K562 (cell line): ENCODE measurements around the gene PPP1CC. TPM values are rescaled to one million over a fixed set of nuclear protein-coding genes. Genes with fewer than 3 reads are reported as not detected.
A peak's percentile ranks its signal among the peaks of the same experiment; 100 is the strongest.

Experiments
- ARID2 ChIP-seq: fragments of 450-650 bp; IDR thresholded peaks from 2 replicates; pipeline ENCODE4 v1.6.1; 2017; ENCODE audit warnings: antibody characterized with exemption, mild to moderate bottlenecking
- CHCHD3 ChIP-seq: fragments of 250-450 bp; sonication (Bioruptor Pico); IDR thresholded peaks from 2 replicates; pipeline ENCODE4 v2.1.2; 2022; ENCODE audit warnings: mild to moderate bottlenecking
- FOSL1 ChIP-seq: fragments of 200-800 bp; sonication (Bioruptor generic); conservative IDR thresholded peaks from 2 replicates; pipeline ENCODE4 v1.6.1; 2016; ENCODE audit warnings: missing genetic modification characterization, missing compliant biosample characterization
- HNRNPLL ChIP-seq: fragments of 200-400 bp; formaldehyde crosslinking; IDR thresholded peaks from 2 replicates; pipeline ENCODE4 v1.6.1; 2017; ENCODE audit warnings: low read length, low read depth, mild to moderate bottlenecking; ENCODE audit not compliant: poor library complexity, severe bottlenecking
- L3MBTL2 ChIP-seq: fragments of 450-650 bp; IDR thresholded peaks from 2 replicates; pipeline ENCODE4 v1.6.1; 2016; ENCODE audit warnings: mild to moderate bottlenecking, moderate library complexity
- NBN ChIP-seq: fragments of 450-650 bp; IDR thresholded peaks from 2 replicates; pipeline ENCODE4 v1.6.1; 2016; ENCODE audit warnings: low read depth, mild to moderate bottlenecking
- POLR2B ChIP-seq: fragments of 450-650 bp; IDR thresholded peaks from 2 replicates; pipeline ENCODE4 v1.6.1; 2018; ENCODE audit warnings: low read depth; ENCODE audit not compliant: partially characterized antibody
- POLR2G ChIP-seq: fragments of 200-400 bp; formaldehyde crosslinking; IDR thresholded peaks from 2 replicates; pipeline ENCODE4 v1.6.1; 2017; ENCODE audit warnings: low read depth, mild to moderate bottlenecking, antibody characterized with exemption, low read length, moderate library complexity
- POLR2H ChIP-seq: IDR thresholded peaks from 2 replicates; pipeline ENCODE4 v1.6.1; 2016; ENCODE audit warnings: missing genetic modification characterization, low read depth, mild to moderate bottlenecking, control low read depth, missing compliant biosample characterization, moderate library complexity
- RB1 ChIP-seq: fragments of 450-650 bp; IDR thresholded peaks from 2 replicates; pipeline ENCODE4 v1.6.1; 2017; ENCODE audit warnings: low read depth, mild to moderate bottlenecking
- TAF1 ChIP-seq: IDR thresholded peaks from 2 replicates; pipeline ENCODE4 v1.6.1; 2011; ENCODE audit warnings: mild to moderate bottlenecking, low read length, moderate library complexity; ENCODE audit not compliant: insufficient read depth, control insufficient read depth, severe bottlenecking; ENCODE audit errors: extremely low read depth
- TAL1 ChIP-seq: fragments of 450-650 bp; IDR thresholded peaks from 2 replicates; pipeline ENCODE4 v1.6.1; 2016; ENCODE audit warnings: mild to moderate bottlenecking
- ZNF165 ChIP-seq: fragments of 250-450 bp; sonication (Bioruptor Pico); IDR thresholded peaks from 2 replicates; pipeline ENCODE4 v1.4.0; 2020; ENCODE audit warnings: borderline replicate concordance
- polyA plus RNA-seq, 8 experiments: library from polyadenylated mRNA; depleted of rRNA in 4 of 8; stranded (reverse) in 5 of 8; unstranded in 3 of 8; fragments of >200 nt; fragmentation: Nextera tagmentation in 2 of 8; fragmentation: Illumina TruSeq in 1 of 8; extraction: Ambion mirVana in 2 of 8; extraction: Trizol in 1 of 8; gene quantifications; 2 replicates each; pipeline versions ENCODE4 v1.2.1 to v1.2.3, GENCODE V29; 2011 to 2014; ENCODE audit warnings: inconsistent platforms in 1 of 8, missing spikeins in 1 of 8
- total RNA-seq, 7 experiments: library from RNA; depleted of rRNA in 6 of 7; stranded (reverse); fragments of >200 nt in 6 of 7; fragmentation: Illumina TruSeq in 2 of 7; extraction: Trizol in 2 of 7; gene quantifications; 2 replicates each; pipeline versions ENCODE4 v1.2.1 to v1.2.3, GENCODE V29; 2011 to 2021; ENCODE audit warnings: low replicate concordance in 1 of 7
- TF ChIP-seq, protein P1 (sequence below), 3 experiments: fragments of 200-800 bp in 1 of 3; fragments of 250-450 bp in 1 of 3; fragments of 450-650 bp in 1 of 3; sonication (Bioruptor Pico) in 1 of 3; sonication (Bioruptor generic) in 1 of 3; formaldehyde crosslinking in 1 of 3; IDR thresholded peaks; 2 replicates each; pipeline versions ENCODE4 v1.6.1 to v1.8.0; 2016 to 2022; ENCODE audit warnings: mild to moderate bottlenecking in 2 of 3, missing genetic modification characterization in 2 of 3, missing compliant biosample characterization in 1 of 3, moderate library complexity in 1 of 3
- TF ChIP-seq, protein P2 (sequence below): fragments of 450-650 bp; IDR thresholded peaks from 2 replicates; pipeline ENCODE4 v1.6.1; 2016; ENCODE audit warnings: antibody characterized with exemption
- TF ChIP-seq, protein P3 (sequence below): fragments of 250-450 bp; sonication (Bioruptor Pico); IDR thresholded peaks from 2 replicates; pipeline ENCODE4 v1.9.0; 2021; ENCODE audit warnings: mild to moderate bottlenecking

The PPP1CC gene
- total and polyA plus RNA-seq, 9 of the 15 experiments (the other 6 are each of a cell fraction or from before 2014, with no cell fraction given): 67.4 to 286 (median 195) TPM

DNA sequence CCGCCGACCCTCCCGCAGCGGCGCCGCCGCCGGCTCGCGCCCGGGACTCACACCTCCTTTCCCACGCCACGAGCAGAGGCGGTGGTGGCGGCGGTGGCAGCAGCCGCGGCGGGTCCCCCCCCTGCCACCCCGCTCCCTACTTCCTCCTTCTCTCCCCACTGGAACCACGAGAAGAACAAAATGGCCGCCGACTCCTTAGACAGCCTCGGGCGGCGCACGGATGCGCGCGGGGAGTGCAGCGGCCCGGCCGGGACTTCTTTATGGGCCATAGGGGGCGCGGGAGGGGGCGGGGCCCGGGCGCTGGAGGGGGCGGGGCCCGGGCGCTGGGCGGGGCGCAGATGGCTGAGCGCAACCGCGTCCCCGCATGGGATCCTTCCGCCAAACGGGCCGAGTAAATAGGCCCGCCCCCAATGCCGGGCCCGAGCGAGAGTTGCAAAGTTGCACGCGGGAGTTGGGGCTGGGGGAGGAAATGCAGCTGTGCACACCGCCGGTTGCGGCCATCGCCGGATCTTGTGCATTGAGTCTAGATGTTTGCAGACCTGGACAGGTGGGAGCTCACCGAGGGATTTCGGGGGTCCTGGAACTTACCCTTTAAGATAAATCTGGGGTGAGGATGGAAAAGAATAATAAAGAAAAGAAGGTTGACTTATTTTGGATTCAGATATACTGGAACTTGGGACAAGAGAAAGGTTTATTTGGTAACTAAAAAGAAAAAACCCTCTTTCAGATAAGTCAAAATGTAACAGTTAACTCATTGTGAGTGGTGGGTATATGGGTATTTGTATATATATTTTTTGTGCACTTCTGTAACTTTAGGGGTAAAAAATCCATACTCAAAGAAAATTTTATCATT, at the start of gene PPP1CC (continued):
- TF ChIP-seq ARID2 (peak; percentile 23; the same call in 1 of the 2 replicates), POLR2G (peak; percentile 98), FOSL1 (peak; percentile 30; the same call in 1 of the 2 replicates), CHCHD3 (CRISPR knock-in tag) (0 out of 2 replicates have a peak, but pooled peaks have one; percentile 13), TAL1 (peak; percentile 21; the same call in 1 of the 2 replicates), L3MBTL2 (no peak), ZNF165 (CRISPR knock-in tag) (no peak), POLR2B (peak; percentile 89), TAF1 (peak; percentile 97), RB1 (peak; percentile 70), HNRNPLL (peak; percentile 61), POLR2H (tag) (peak; percentile 89), NBN (0 out of 2 replicates have a peak, but pooled peaks have one; percentile 17)
- TF ChIP-seq, protein P1, sequence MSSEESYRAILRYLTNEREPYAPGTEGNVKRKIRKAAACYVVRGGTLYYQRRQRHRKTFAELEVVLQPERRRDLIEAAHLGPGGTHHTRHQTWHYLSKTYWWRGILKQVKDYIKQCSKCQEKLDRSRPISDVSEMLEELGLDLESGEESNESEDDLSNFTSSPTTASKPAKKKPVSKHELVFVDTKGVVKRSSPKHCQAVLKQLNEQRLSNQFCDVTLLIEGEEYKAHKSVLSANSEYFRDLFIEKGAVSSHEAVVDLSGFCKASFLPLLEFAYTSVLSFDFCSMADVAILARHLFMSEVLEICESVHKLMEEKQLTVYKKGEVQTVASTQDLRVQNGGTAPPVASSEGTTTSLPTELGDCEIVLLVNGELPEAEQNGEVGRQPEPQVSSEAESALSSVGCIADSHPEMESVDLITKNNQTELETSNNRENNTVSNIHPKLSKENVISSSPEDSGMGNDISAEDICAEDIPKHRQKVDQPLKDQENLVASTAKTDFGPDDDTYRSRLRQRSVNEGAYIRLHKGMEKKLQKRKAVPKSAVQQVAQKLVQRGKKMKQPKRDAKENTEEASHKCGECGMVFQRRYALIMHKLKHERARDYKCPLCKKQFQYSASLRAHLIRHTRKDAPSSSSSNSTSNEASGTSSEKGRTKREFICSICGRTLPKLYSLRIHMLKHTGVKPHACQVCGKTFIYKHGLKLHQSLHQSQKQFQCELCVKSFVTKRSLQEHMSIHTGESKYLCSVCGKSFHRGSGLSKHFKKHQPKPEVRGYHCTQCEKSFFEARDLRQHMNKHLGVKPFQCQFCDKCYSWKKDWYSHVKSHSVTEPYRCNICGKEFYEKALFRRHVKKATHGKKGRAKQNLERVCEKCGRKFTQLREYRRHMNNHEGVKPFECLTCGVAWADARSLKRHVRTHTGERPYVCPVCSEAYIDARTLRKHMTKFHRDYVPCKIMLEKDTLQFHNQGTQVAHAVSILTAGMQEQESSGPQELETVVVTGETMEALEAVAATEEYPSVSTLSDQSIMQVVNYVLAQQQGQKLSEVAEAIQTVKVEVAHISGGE (CRISPR knock-in tag; IDR thresholded peaks at IDR 0.05): 0 out of 6 replicates have a peak, but pooled peaks of 1 of the 3 experiments have one; percentile 36
- TF ChIP-seq, protein P2, sequence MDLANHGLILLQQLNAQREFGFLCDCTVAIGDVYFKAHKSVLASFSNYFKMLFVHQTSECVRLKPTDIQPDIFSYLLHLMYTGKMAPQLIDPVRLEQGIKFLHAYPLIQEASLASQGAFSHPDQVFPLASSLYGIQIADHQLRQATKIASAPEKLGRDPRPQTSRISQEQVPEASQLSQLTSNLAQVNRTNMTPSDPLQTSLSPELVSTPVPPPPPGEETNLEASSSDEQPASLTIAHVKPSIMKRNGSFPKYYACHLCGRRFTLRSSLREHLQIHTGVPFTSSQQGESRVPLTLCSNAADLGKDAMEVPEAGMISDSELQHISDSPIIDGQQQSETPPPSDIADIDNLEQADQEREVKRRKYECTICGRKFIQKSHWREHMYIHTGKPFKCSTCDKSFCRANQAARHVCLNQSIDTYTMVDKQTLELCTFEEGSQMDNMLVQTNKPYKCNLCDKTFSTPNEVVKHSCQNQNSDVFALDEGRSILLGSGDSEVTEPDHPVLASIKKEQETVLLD: 0 out of 2 replicates have a peak, but pooled peaks have one; percentile 26
- TF ChIP-seq, protein P3, sequence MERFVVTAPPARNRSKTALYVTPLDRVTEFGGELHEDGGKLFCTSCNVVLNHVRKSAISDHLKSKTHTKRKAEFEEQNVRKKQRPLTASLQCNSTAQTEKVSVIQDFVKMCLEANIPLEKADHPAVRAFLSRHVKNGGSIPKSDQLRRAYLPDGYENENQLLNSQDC (CRISPR knock-in tag): 0 out of 2 replicates have a peak, but pooled peaks have one; percentile 55
